SIG-M5 (cell line): ENCODE measurements around the gene LTBP2.

Experiments used
- DNase-seq: peaks from one replicate; lab custom pipeline; 2025; lab: John Stamatoyannopoulos, UW

The LTBP2 gene

DNA sequence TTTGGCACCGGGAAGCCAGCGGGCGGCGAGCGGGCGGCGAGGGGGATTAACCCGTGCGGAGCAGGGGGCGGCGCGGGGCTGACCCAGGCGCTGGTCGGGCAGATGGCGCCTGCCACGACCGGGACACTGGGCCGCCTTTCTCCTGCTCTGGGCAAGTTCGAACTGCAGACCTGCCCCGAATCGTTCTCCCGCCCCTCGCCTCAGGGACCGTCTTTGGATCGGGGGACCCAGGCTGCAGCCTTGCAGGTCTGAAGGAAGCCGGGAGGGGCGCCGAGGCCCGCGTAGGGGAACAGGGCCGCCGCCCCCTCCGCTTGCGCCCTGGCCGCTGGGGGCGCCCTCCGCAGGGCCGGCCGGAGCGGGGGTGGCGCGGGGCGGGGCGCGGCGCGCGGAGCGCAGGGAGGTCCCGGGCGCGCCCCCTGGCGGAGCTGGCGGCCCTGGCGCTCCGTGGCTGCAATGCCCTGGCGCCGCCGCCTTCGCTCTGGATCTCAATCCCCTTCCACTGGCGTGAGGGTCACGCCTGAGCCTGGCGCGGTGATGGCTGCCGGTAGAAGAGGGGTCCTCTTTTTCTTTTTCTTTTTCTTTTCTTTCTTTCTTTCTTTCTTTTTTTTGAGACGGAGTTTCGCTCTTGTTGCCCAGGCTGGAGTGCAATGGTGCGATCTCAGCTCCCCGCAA lies 449 bp upstream of the LTBP2 start:
- DNase-seq = no peak

DNA sequence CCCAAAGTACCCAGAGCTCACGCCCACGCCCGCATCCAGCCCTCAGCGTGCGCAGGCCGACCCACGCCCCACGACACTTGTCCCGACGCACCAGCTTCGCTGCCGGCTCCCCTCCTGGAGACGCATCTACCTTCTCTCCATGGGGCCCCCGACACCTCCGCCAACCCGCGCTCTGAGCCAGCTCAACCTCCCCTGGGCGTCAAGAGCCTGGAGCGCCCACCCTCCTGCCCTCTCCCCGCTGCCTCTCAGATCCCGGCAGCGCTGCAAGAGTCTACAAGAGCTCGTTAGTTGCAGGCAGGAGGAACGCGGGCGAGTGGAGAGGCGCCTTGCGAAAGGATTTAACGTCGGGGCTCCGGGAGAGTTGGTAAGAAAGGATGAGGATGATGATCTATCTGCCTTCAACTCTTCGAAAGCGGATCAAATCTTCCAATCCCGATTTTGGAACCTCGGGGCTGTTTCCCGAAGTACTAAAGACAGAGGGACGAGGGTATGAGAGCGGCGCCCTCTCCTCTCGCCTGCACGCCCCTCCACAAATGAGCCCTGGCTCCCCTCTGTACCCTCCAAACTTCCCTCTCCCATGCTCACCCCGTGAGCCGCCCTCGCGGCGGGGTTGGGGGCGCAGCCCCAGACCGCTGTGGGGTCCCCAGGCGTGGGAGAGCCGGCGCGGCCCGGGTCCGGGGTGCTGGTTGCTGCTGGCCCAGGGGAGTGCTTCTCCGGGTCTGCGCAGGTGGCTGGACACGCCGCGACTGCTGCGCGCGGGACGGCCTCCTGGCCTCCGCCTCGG lies 979 bp downstream of the LTBP2 start:
- DNase-seq = no peak

DNA sequence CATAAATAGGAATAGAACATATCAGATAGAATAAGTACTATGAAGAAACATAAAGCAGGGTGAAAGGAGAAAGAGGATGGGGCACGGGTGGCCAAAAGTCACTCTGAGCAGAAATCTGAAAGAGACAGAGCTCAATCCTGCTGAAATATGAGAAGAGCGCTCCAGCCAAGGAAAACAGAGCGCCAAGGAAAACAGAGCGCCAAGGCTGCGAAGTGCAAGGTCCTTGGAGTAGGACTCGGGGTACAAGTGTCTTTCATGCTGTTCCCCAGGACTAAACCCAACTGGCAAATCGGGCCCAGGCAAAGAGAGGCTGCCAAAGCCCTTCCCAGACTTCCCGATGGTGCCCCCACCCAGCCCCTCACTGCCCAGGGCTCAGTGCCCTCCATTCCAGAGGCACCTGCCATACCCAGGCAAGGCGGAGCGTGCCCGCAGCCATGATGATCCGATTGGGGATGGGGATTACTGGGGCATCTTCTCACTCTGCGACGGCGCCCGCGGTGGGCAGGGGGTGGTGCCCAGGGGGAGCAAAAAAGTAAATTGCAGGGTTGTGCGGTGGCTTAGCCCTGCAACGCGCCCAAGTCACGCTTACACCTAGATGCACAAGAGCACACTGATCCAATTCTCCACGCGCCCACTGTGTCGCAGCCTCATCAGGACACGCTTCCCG lies 1.7 kb downstream of the LTBP2 start:
- no peak for DNase-seq

DNA sequence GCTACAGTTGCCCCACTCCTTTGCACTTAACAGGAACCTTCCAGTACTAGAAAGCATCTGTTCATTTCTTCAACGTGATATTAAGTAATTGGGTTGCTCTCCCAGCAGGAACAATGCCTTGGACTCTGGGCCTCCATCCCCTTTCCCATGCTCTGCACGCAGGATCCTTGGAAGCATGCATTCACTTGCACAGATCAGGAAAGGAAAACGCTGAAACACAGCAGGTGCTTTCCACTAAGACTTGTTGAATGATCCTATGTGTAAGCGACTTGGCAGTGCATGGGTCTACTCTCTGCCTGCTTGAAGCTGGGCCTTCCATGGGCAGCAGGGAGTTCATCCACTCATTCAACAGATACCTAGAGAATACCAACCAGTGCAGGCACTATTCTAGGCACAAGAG lies 2.3 kb downstream of the LTBP2 start:
- no peak for DNase-seq

DNA sequence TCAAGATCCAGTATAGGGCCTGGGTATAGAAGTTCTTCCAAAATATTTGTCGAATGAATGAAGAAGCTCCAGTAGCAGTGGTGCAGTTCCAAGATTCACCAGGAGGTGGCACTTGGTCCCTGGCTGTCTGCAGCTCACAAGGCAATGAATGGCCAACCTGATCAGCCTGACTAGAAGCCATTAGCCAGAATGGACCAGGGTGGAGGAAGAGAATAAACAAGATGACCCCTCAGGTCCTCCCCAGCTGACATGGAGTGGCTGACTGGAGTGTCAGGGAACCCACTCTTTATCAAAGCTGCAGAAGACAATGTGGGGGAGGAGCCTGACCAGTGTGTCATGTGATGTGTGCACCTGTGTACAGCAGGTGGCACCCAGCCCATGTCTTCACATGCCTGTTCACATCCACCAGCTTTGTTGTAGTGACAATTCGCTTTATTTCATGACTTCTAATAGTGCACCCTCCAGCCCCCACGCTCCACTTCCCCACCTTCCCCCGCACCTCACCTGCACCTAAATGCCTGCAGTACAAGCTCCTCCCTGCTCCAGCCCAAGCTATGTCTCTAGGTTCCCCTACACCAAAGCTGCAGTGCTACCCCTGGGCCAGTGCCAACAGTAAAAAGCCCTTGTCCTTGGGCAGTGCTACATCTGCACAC lies 3.0 kb downstream of the LTBP2 start:
- no peak for DNase-seq

DNA sequence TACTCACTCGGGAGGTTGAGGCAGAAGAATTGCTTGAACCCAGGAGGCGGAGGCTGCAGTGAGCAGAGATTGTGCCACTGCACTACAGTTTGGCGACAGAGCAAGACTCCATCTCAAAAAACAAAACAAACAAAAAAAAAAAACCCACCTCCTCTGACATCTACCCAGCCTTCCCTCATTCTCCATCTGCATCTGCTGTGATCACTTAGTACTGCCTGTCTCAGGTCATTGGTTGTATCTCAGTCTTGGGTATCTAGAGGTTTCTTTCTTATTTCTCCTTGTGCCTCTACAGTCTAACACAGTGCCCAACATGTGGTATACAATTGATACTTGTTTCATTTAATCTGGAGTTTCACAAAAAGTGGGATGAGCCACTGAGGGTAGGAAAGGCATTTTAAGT lies 5.3 kb downstream of the LTBP2 start:
- DNase-seq = no peak

DNA sequence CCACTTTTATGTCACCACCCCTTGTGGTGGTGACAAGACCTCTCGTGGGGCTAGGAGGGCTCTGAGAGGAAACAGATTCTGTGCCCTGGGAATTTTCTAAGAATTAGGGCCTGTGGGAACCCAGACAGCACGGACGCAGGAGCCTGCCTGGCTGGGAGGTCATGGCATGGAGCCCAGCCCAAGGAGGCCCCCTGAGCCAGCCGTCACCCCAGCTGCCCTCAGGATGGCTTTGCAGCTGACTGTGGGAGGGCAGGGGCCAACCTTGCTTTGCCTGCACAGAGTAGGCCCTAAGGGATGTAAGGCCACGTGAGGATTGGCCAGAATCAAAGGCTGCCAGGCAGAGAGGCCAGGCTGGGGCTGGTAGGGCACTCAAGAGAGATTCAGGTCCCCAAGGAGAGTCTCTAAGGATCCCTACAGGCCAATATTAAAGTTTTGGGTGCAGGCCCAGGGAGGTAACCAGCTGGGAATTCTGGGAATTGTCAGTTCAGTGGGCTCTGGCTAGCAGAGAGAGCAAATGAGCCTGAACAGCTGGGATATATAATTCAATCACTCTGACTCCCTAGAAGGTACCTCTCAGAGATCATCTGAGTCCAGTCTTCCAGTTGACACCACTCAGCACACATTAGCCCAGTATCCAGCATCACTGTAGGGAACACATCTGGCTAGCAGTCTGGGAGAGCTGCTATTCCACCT lies 6.4 kb downstream of the LTBP2 start:
- DNase-seq = no peak

DNA sequence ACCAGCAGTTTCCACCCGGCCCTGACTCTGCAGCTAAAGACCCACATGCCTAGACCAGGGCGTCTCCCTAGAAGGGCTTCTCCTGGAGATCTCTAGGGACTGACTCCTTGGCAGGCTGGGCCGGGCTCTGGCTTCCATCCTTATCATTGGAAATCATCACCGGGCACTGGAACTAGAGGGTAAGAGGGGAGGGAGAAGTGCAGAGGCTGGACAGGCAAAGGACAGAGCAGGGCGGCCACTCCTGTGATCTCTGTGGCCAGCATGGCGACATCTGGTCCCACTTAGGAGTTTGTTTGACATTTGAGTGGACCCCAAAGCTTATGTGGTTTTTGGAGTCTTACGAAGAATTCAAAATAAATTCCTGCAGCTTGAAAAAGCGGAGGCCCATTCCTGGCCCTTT lies 7.1 kb downstream of the LTBP2 start:
- DNase-seq = no peak

DNA sequence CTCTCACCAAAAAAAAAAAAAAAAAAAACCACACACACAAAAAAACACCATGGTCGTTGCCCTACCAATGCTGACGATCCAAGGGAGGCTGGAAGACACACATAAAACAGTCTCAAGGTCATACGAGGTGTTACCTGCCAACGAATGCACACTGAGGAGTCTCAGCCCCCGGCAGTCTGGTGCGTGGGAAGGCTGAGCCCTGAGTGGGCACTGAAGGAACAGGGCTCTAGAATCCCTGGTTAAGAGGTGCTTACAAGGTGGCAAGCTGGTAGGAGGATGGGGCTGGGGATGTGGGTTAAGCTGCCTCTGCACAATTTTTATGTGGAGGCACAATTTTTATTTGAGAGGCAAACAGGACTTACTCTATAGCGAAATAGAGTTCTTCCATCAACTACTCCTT lies 7.9 kb downstream of the LTBP2 start:
- no peak for DNase-seq

DNA sequence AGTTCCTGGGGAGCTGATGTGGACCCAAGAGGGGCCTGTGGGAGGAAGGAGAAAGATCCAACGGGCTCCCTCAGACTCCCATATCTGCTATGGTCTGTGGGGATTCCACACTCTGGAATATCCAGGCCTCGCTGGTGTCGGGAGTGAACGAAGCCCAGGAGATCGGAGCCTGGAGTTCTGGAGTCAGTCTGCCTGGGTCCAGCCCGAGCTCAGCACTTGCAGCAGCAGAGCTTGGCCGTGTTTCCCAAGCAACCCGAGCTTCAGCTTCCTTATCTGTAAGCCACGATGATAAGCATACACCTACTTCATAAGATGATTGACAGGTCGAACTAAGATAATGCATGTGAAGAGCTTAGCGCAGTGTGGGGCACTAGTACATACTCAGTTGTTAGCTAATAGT lies 10.1 kb downstream of the LTBP2 start:
- DNase-seq = no peak

DNA sequence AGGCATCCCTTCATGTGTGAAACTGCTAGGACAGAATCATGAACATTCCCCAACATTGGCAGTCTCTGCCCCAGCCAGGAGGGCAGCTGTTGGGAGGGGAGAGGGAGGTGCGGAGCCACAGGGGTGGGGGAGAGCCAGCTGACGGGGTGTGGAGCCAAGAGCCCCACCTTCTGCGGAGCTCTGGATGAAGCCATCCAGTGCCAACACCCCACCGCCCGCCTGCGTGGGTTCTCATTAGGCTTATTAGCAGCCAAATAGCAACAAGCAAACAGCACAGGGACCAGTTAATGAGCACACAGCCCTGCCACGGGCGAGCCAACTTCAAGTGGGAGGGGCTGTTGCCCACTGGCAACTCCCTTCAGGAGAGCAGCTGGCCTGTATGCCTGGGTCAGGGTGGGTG lies 12.1 kb downstream of the LTBP2 start:
- no peak for DNase-seq

DNA sequence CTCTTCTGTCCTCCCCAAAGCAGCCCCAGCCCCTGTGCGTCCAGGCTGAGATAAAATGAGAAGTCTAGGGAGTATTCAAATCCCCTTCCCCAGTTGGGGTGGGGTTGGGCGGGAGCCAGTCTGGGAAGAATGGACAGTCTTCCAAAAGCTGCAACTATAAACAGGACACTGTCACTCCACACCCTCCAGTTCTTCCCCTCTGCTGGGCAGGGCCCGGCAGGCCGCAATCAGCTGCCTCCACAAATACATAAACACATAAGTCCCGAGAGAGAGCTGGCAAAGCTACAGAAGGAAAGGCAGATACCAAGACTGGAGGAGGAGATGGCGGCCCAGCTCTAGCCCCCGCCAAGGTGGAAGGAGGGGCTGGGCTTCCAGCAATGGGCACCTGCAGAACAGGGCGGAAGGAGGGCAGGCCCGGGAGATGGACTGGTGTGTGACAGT lies 12.7 kb downstream of the LTBP2 start:
- no peak for DNase-seq

DNA sequence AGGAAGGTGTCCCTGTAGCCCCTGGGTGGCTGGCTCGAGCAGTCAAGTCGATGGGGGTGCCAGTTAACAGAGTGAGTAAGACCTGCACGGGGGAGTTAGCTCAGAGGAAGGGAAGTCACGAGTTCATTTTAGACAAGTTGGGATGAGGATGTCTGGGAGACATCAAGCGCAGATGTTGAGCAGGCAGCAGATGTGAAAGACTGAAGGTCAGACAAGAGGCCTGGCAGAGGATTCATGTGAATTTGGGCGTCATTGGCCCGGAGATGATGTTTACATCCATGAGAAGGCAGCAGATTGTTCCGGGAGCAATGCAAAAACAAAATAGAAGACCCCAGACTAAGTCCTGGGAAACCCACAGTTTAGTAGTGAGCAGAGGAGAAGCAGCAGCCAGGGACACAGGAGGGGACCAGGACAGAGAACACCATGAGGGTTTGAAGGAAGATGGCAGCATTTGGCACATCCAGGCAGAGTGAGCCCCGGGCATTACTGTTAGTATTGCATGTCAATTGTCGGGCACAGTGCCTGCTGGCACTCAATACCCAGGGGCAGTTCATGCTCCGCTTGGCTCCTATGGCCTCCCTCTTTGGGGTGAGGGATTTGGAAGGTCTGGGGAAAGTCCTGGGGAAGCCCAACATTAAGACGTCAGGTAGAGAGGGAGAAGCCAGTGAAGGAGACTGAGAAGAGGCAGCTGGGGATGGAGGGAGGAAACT lies 15.1 kb downstream of the LTBP2 start:
- DNase-seq = no peak

DNA sequence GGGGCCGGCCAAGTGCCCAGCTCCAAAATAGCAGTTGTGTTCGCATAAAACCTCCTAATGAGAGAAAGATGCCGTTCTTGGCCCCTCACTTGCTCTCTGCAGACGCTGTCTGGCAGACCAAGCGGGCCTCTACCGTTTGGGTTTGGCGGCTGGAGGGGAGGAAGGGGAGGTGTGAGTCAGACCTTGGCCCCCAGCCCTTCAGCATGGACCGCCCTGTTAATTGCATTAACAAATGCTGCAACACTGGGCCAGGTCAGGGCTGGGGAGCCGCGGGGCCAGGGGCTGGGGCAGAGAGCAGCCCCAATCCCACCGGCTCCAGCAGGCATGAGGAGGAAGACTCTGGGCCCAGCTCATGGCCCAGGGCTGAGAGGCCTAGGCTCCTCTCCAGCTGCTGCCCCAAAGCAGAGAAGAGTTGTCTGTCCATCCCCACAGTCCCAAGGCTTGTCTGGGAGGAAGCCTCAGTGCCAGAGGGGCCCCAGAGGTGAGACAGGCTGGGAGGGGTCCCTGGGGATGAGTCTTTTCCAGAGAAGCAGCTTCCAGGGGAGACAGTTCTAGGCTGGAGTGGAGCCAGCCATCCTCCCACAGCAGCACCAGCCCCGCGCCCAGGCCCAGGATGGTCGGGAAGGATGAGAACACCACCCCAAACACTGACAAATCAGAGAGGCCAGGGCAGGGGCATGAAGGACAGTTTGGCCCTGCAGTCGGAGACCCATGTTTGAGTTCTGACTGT lies 16.9 kb downstream of the LTBP2 start:
- no peak for DNase-seq

DNA sequence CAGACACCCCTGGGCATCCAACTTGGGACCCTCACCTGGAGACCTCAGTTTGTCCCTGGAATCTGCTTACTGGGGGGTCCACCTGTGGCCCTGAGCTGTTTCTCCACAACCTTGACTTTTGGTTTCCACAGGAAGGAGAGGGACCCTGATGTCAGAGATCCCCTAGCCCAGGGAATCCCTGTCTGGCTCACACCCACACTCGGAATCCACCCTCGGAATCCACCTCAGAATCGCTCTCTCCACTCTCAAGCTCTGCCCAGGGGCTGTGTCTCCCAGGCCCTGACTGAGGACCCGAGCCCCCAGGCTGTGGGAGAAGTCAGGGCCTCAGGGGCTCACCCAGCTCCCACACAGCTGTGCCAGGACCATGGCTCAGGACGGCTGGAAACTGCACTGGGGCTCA lies 17.4 kb downstream of the LTBP2 start:
- DNase-seq = no peak

DNA sequence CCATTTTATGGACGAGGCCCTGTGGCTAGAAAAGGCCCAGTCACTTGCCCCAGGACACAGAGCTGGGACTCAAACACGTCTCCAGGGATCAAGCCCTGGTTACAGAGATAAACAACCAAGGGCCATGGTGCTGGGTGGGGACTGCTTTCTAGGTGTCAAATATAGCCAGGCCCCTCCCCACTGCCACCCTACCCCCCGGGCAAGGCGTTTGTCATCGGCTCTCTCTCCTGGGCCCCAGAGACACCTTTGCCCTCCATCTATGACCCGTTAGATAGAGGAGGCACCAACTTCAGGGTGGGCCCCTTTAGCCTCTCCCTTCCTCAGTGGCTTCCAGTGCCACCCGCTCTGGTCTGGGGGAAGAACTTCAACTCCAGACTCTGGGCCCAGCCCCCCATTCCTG lies 18.0 kb downstream of the LTBP2 start:
- DNase-seq = no peak

DNA sequence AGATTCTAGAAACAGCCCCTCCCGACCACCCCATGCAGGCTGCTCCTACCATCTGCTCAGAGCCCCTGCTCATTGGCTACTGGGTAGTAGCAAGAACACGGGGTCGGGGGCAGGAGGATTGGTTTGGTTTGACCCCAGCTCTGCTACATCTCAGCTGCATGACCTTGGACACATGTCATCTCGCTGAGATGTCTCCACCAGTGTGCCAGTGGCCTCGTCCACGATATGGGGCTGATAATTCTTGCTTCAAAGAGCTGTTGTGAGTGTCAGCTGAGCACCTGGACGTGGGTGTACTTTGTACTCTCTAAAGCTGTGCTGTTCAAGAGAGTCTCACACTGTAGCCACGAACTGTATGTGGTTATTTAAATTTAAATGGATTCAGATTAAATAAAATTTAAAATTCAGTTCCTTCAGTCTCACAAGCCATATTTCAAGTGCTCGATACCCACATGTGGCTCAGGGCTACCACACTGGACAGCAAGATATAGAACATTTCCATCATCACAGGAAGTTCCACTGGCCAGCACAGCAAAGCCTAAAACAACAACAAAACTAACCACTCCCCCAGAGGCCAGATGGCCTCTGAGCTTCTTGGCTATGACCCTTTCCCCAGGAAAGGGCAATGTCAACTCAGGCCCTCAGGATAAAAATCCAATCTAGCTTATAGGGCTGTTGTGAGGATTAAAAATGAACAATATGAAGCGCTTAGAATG lies 18.6 kb downstream of the LTBP2 start:
- DNase-seq = no peak

DNA sequence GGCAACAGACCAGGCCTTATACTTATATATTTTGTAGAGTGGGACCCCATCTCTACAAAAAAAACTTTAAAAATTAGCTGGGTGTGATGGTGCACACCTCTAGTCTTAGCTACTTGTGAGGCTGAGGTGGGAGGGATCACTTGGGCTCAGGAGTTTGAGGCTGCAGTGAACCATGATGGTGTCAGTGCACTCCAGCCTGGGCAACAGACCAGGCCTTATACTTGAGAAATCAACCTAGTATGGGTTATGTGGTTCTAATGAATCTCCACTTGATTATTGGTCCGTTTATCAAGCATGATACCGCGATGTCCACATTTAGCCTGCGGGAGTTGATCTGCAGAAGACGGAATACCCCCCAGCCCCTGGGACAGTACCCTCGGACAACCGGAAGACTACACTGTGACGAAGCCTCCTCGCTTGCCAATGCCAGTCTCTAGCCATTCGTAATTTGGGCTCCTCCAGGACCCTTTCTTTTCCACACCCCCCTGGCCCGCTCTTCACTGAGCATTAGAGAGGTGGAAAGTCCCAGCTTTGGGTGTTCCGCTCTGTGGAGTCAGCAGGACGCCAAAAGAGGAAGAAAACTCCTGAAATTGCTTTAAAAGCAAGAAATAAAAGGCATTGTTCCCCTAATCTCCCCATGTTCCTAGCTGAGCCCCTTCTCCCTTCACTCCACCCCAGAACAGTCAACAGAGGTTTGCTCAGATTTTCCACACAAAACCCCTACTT lies 19.4 kb downstream of the LTBP2 start:
- no peak for DNase-seq

DNA sequence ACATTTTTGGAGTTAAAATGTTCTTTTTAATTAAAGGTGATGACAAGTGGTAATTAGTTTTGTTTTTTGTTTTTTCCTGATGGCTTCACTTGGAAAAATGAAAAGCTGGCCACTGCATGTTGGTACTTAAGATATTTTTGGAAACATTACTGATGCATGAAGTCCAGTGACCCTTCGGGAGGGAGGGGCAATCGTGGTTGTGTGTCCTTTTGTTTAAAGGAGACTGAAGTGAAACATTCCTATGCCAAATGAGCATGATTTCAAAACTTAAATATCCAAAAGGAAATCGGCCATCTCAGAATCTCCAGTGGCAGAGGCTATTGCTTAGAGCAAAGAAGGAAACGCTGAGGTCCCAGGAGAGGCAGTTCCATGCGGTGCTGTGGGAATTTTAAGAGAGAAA lies 20.1 kb downstream of the LTBP2 start:
- DNase-seq = no peak
